NK-92 treated with Interleukin-12 subunit alpha and Interleukin-12 subunit beta, amount 100 ng/mL, for 24 hours (cell line): ENCODE measurements around the gene EHD2.
"Not testable (repeated sequence)": the region's sequence is repeated elsewhere in the genome, so short reads cannot be mapped to it uniquely, and the experiment has no call there.

ENCODE experiments used
- DNase-seq: peaks from one replicate; lab custom pipeline; 2025; lab: John Stamatoyannopoulos, UW

EHD2 gene

GRCh38 chr19:47750752-47751151 is 37.5 kb downstream of the EHD2 start:
- DNase-seq = no peak

- DNase-seq = no peak
These were observed 39.4 kb downstream of the EHD2 start for GRCh38 chr19:47752440-47753211.

- DNase-seq = no peak
These were observed 41.2 kb downstream of the EHD2 start for GRCh38 chr19:47754206-47755064.

- DNase-seq = no peak
These were observed 42.0 kb downstream of the EHD2 start for GRCh38 chr19:47755065-47755761.

GRCh38 chr19:47755762-47756626 is 42.8 kb downstream of the EHD2 start:
- no peak for DNase-seq

- no peak for DNase-seq
These were observed 43.4 kb downstream of the EHD2 start for GRCh38 chr19:47756627-47756929.

- DNase-seq = no peak
These were observed 43.9 kb downstream of the EHD2 start for GRCh38 chr19:47756953-47757608.

- DNase-seq = no peak
These were observed 44.6 kb downstream of the EHD2 start for GRCh38 chr19:47757617-47758442.

- no peak for DNase-seq
These were observed 45.2 kb downstream of the EHD2 start for GRCh38 chr19:47758443-47758804.

GRCh38 chr19:47760632-47760999 is 47.4 kb downstream of the EHD2 start:
- no peak for DNase-seq

- DNase-seq = no peak
These were observed 48.3 kb downstream of the EHD2 start for GRCh38 chr19:47761566-47761965.

- no peak for DNase-seq
These were observed 48.9 kb downstream of the EHD2 start for GRCh38 chr19:47762151-47762550.

GRCh38 chr19:47762615-47763308 is 49.5 kb downstream of the EHD2 start:
- DNase-seq = no peak

GRCh38 chr19:47764705-47765104 is 51.5 kb downstream of the EHD2 start:
- DNase-seq = not testable (repeated sequence)

GRCh38 chr19:47765523-47766358 is 52.5 kb downstream of the EHD2 start:
- no peak for DNase-seq

GRCh38 chr19:47766359-47766620 is 53.1 kb downstream of the EHD2 start:
- DNase-seq = no peak

GRCh38 chr19:47766670-47767069 is 53.4 kb downstream of the EHD2 start:
- no peak for DNase-seq

- DNase-seq = no peak
These were observed 54.1 kb downstream of the EHD2 start for GRCh38 chr19:47767349-47767748.

GRCh38 chr19:47768604-47769003 is 55.4 kb downstream of the EHD2 start:
- no peak for DNase-seq
